Cardiac fibroblast (primary cell): ENCODE data around the gene ANKMY1.
A peak's percentile ranks its signal among the peaks of the same experiment; 100 is the strongest.

ENCODE experiments used
- DNase-seq, 2 donors: peaks; one replicate each; pipeline versions ENCODE4 v3.0.0 to v3.0.0-alpha.2; 2010; ENCODE audit warnings: low read depth in 2 of 2
- H3K4me3 ChIP-seq, 2 donors: replicated peaks in 1 of 2; 1 replicate in 1 of 2; 2 replicates in 1 of 2; pipeline ENCODE4 v1.5.1; 2011; ENCODE audit warnings: low read depth in 2 of 2, low read length in 2 of 2, mild to moderate bottlenecking in 2 of 2, moderate library complexity in 1 of 2
- TF ChIP-seq, protein P1 (sequence below): IDR thresholded peaks from one replicate; pipeline ENCODE4 v1.5.1; 2011; ENCODE audit warnings: low read depth, mild to moderate bottlenecking, low read length, inconsistent platforms

ANKMY1 gene

DNA sequence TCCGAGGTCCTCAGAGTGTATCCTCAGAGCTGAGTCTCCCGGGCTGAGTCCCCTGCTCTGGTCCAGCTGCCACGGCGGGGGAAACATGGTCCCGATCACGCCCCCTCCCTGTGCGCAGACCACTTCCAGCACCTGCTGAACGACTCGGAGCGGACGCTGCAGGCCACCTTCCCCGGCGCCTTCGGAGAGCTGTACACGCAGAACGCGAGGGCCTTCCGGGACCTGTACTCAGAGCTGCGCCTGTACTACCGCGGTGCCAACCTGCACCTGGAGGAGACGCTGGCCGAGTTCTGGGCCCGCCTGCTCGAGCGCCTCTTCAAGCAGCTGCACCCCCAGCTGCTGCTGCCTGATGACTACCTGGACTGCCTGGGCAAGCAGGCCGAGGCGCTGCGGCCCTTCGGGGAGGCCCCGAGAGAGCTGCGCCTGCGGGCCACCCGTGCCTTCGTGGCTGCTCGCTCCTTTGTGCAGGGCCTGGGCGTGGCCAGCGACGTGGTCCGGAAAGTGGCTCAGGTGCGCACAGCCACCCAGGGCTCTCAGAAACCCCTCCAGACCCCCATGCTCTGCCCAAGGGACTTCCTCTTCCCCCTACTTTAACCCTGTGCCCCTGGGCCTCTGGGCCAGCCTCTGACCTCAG, 95.6 kb downstream of the ANKMY1 start:
- H3K4me3 ChIP-seq, result no peak overlapping the region
- TF ChIP-seq, protein P1, sequence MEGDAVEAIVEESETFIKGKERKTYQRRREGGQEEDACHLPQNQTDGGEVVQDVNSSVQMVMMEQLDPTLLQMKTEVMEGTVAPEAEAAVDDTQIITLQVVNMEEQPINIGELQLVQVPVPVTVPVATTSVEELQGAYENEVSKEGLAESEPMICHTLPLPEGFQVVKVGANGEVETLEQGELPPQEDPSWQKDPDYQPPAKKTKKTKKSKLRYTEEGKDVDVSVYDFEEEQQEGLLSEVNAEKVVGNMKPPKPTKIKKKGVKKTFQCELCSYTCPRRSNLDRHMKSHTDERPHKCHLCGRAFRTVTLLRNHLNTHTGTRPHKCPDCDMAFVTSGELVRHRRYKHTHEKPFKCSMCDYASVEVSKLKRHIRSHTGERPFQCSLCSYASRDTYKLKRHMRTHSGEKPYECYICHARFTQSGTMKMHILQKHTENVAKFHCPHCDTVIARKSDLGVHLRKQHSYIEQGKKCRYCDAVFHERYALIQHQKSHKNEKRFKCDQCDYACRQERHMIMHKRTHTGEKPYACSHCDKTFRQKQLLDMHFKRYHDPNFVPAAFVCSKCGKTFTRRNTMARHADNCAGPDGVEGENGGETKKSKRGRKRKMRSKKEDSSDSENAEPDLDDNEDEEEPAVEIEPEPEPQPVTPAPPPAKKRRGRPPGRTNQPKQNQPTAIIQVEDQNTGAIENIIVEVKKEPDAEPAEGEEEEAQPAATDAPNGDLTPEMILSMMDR, result no peak
- DNase-seq, result no peak

GRCh38 chr2:240461471-240462072, 96.2 kb downstream of the ANKMY1 start:
- no peak for DNase-seq
- TF ChIP-seq, protein P1, result no peak
- H3K4me3 ChIP-seq, result no peak overlapping the region

DNA sequence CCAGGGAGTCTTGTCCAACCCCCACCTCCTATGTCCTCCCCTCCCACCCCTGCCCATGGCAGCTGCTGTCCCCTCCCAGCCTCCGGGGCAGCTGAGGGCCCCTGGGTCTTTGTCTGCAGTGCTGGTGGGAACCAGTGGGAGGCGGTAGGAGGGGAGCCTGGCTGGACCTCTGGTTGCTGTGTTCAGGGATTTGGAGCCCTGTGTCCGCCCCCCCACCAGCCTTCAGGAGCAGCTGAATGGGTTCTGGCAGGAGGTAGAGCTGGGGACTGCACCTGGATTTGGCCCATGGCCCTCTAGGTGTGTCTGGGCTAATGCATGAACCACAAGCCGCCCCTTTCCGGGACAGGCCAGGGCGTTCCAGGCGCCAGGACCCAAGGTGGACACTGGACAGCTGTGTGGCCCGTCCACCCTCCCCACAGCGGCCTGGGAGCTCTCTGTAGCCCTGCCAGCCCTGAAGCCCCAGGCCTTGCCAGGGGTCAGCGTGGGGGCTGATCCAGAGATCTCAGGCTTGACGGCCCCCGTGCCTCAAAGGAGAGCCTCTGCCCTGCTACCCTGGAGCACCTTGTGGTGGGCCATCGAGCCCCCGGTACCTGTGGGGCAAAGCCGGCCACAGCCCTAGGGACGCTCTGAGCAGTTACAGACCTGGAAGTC, 96.9 kb downstream of the ANKMY1 start:
- no peak overlapping the region for H3K4me3 ChIP-seq
- TF ChIP-seq, protein P1, result peak; percentile 16
- DNase-seq, result no peak

- no peak for DNase-seq
- TF ChIP-seq, protein P1, result no peak
- H3K4me3 ChIP-seq, result no peak overlapping the region
These were observed 97.5 kb downstream of the ANKMY1 start for GRCh38 chr2:240460253-240460711.

GRCh38 chr2:240459401-240460252, 98.2 kb downstream of the ANKMY1 start:
- DNase-seq, result no peak
- no peak overlapping the region for H3K4me3 ChIP-seq
- TF ChIP-seq, protein P1, result no peak

DNA sequence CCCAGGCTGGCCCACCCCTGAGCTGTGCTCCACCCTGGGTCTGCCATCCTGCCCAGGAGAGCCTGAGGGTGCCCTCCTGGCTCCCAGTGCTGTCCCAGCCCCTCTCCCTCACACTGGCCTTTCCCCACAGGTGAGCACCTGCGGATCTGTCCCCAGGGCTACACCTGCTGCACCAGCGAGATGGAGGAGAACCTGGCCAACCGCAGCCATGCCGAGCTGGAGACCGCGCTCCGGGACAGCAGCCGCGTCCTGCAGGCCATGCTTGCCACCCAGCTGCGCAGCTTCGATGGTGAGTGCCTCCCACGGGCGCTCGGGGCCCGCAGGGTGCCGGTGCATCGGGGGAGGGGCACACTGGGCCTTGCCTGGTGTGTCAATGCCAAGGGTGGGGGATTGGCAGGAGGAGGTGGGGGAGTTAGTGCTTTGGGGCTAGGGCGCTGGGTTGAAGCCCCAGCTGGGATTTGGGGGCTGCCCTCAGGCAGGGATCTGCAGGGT, 98.8 kb downstream of the ANKMY1 start:
- TF ChIP-seq, protein P1, result no peak
- no peak overlapping the region for H3K4me3 ChIP-seq
- DNase-seq, result no peak
